Measurements from ENCODE around the gene PROKR1. TPM values are rescaled to one million over a fixed set of nuclear protein-coding genes. Genes with fewer than 3 reads are reported as not detected.
A peak's percentile ranks its signal among the peaks of the same experiment; 100 is the strongest.
"Not testable (repeated sequence)": the region's sequence is repeated elsewhere in the genome, so short reads cannot be mapped to it uniquely, and the experiment has no call there.

The PROKR1 gene
- total and polyA plus RNA-seq, 3 donors from 2014 or later, result 0.24 to 0.50 (median 0.36) TPM

DNA sequence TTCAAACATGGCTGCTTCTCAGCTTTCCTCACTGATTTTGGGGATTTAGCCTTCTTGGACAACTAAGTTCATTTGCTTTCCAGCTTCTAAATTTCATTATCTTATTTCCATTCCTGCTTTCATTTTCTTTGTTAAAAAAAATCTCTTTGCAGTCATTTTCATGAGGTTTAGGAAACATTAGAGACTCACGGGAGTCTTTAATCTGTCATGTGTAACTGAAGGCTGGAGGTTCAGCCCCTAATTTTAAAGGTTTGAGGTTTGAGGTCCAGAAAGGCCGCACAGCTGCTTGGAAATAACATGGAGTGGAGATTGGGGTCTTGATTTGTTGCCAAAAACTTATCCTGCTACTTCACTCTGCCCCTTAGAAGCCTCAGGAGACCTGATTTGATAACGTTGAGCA, 30.3 kb downstream of the PROKR1 start:
- no peak for TF ChIP-seq POLR2A (IDR thresholded peaks at IDR 0.05)
- TF ChIP-seq, protein P1, sequence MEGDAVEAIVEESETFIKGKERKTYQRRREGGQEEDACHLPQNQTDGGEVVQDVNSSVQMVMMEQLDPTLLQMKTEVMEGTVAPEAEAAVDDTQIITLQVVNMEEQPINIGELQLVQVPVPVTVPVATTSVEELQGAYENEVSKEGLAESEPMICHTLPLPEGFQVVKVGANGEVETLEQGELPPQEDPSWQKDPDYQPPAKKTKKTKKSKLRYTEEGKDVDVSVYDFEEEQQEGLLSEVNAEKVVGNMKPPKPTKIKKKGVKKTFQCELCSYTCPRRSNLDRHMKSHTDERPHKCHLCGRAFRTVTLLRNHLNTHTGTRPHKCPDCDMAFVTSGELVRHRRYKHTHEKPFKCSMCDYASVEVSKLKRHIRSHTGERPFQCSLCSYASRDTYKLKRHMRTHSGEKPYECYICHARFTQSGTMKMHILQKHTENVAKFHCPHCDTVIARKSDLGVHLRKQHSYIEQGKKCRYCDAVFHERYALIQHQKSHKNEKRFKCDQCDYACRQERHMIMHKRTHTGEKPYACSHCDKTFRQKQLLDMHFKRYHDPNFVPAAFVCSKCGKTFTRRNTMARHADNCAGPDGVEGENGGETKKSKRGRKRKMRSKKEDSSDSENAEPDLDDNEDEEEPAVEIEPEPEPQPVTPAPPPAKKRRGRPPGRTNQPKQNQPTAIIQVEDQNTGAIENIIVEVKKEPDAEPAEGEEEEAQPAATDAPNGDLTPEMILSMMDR (IDR thresholded peaks at IDR 0.05), result no peak
- H3K4me3 ChIP-seq, result no peak overlapping the region
- no peak for DNase-seq
- no peaks in the 10 kb centered on the region for H3K4me1 ChIP-seq
- no peak overlapping the region for H3K27ac ChIP-seq
- no peaks in the 10 kb centered on the region for H3K9me3 ChIP-seq
- intact Hi-C loops (cut with DNase I; ENCODE audit: low total_unique reads), result no loop called here
- 79 to 81% methylated on average over 3 of the region's 3 CpGs for WGBS, 2 donors
- H3K27me3 ChIP-seq, result no peaks in the 10 kb centered on the region
- no peaks in the 10 kb centered on the region for H3K36me3 ChIP-seq (ENCODE audit: low read depth, missing control alignments)

DNA sequence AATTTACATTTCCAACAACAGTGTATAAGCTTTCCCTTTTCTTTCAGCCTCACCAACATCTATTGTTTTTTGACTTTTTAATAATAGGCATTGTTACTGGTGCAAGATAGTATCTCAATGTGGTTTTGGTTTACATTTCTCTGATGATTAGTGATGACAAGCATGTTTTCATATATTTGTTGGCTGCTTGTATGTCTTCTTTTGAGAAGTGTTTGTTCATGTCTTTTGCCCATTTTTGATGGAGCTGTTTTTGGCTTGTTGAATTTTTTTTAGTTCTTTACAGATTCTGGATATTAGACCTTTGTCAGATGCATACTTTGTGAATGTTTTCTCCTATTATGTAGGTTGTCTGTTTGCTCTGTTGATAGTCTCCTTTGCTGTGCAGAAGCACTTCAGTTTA, 32.1 kb downstream of the PROKR1 start:
- no peak for DNase-seq
- TF ChIP-seq, protein P1 (IDR thresholded peaks at IDR 0.05), result no peak
- no peak for TF ChIP-seq POLR2A (IDR thresholded peaks at IDR 0.05)
- no peak overlapping the region for H3K4me3 ChIP-seq

DNA sequence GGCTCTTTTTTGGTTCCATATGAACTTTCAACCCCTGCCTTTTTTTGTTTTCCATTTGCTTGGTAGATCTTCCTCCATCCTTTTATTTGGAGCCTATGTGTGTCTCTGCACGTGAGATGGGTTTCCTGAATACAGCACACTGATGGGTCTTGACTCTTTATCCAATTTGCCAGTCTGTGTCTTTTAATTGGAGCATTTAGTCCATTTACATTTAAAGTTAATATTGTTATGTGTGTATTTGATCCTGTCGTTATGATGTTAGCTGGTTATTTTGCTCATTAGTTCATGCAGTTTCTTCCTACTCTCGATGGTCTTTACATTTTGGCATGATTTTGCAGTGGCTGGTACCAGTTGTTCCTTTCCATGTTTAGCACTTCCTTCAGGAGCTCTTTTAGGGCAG, 34.5 kb downstream of the PROKR1 start:
- H3K27me3 ChIP-seq; intact Hi-C loops (cut with DNase I; ENCODE audit: low total_unique reads): not testable (repeated sequence)
- 94 to 100% methylated on average over 1 to 2 of the region's 3 CpGs for WGBS, 2 donors

More for the DNA sequence above, 32.1 kb downstream of the PROKR1 start:
- H3K4me1 ChIP-seq, result no peaks in the 10 kb centered on the region
- H3K9me3 ChIP-seq, result no peaks in the 10 kb centered on the region
- no peaks in the 10 kb centered on the region for H3K36me3 ChIP-seq (ENCODE audit: low read depth, missing control alignments)
- intact Hi-C loops (cut with DNase I; ENCODE audit: low total_unique reads), result no loop called here
- H3K27ac ChIP-seq, result no peak overlapping the region
- H3K27me3 ChIP-seq, result no peaks in the 10 kb centered on the region

DNA sequence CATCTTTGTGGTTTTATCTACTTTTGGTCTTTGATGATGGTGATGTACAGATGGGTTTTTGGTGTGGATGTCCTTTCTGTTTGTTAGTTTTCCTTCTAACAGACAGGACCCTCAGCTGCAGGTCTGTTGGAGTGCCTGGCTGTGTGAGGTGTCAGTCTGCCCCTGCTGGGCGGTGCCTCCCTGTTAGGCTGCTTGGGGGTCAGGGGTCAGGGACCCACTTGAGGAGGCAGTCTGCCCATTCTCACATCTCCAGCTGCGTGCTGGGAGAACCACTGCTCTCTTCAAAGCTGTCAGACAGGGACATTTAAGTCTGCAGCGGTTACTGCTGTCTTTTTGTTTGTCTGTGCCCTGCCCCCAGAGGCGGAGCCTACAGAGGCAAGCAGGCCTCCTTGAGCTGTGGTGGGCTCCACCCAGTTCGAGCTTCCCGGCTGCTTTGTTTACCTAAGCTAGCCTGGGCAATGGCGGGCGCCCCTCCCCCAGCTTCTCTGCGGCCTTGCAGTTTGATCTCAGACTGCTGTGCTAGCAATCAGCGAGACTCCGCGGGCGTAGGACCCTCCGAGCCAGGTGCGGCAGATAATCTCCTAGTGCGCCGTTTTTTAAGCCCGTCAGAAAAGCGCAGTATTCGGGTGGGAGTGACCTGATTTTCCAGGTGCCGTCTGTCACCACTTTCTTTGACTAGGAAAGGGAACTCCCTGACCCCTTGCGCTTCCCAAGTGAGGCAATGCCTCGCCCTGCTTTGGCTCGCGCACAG, 36.0 kb downstream of the PROKR1 start:
- DNase-seq, result peak; percentile 43
- H3K27ac ChIP-seq; H3K27me3 ChIP-seq; H3K36me3 ChIP-seq (ENCODE audit: low read depth, missing control alignments); H3K9me3 ChIP-seq; H3K4me1 ChIP-seq; intact Hi-C loops (cut with DNase I; ENCODE audit: low total_unique reads): not testable (repeated sequence)
- peak overlapping the region in 1 of 2 donors; percentile 12 for H3K4me3 ChIP-seq
- 39 to 44% methylated on average over 22 to 25 of the region's 25 CpGs for WGBS, 2 donors

More for the DNA sequence above, 34.5 kb downstream of the PROKR1 start:
- H3K27ac ChIP-seq; H3K36me3 ChIP-seq (ENCODE audit: low read depth, missing control alignments); DNase-seq; H3K4me3 ChIP-seq; H3K4me1 ChIP-seq; H3K9me3 ChIP-seq: not testable (repeated sequence)

DNA sequence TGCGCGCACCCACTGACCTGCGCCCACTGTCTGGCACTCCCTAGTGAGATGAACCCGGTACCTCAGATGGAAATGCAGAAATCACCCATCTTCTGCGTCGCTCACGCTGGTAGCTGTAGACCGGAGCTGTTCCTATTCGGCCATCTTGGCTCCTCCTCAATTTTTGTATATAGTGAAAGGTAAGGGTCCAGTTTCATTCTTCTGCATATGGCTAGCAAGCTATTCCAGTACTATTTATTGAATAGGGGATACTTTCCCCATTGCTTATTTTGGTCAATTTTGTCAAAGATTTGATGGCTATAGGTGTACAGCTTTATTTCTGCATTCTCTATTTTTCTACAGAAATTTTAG, 36.5 kb downstream of the PROKR1 start:
- H3K36me3 ChIP-seq (ENCODE audit: low read depth, missing control alignments); H3K4me1 ChIP-seq; H3K27ac ChIP-seq; H3K9me3 ChIP-seq; DNase-seq; H3K27me3 ChIP-seq; intact Hi-C loops (cut with DNase I; ENCODE audit: low total_unique reads): not testable (repeated sequence)
- peak overlapping the region in 1 of 2 donors; percentile 12 for H3K4me3 ChIP-seq
- WGBS, 2 donors, result 64 to 84% methylated on average over 9 of the region's 9 CpGs

DNA sequence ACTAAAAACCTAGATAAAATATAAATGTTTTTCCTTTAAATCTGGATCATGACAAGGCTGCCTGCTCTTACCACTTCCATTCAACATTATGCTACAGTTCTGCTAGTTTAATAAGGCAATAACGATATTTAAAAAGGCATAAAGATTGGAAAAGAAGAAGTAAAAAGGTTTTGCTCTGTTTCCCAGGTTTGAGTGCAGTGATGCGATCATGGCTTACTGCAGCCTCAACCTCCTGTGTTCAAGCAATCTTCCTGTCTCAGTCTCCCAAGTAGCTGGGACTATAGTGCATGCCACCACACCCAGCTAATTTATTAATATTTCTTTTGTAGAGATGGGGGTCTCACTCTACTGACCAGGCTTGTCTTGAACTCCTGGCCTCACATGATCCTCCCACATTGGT, 40.8 kb downstream of the PROKR1 start:
- no peak for TF ChIP-seq POLR2A (IDR thresholded peaks at IDR 0.05)
- TF ChIP-seq, protein P1 (IDR thresholded peaks at IDR 0.05), result no peak
- no peak for DNase-seq

More for the DNA sequence above, 40.8 kb downstream of the PROKR1 start:
- H3K36me3 ChIP-seq (ENCODE audit: low read depth, missing control alignments), result no peaks in the 10 kb centered on the region
- 48 to 71% methylated on average over 2 of the region's 2 CpGs for WGBS, 2 donors
- no peaks in the 10 kb centered on the region for H3K9me3 ChIP-seq
- H3K4me1 ChIP-seq, result no peaks in the 10 kb centered on the region
- intact Hi-C loops (cut with DNase I; ENCODE audit: low total_unique reads), result no loop called here
- no peak overlapping the region for H3K27ac ChIP-seq
- H3K4me3 ChIP-seq, result no peak overlapping the region
- H3K27me3 ChIP-seq, result no peaks in the 10 kb centered on the region
